ENCODE measurements around the gene IL27RA.
"Not testable (repeated sequence)": the region's sequence is repeated elsewhere in the genome, so short reads cannot be mapped to it uniquely, and the experiment has no call there.

Gene IL27RA

GRCh38 chr19:14033946-14034345 lies 2.4 kb downstream of the IL27RA start:
- no peak for TF ChIP-seq CTCF (IDR thresholded peaks at IDR 0.05; ENCODE audit: low read depth, low read length)
- H3K9me3 ChIP-seq: no peaks in the 10 kb centered on the region
- H3K4me3 ChIP-seq (ENCODE audit: low read depth, low read length): no peak overlapping the region
- no peaks in the 10 kb centered on the region for H3K36me3 ChIP-seq
- H3K27me3 ChIP-seq: no peaks in the 10 kb centered on the region
- no peak for DNase-seq
- no peaks in the 10 kb centered on the region for H3K4me1 ChIP-seq

- not testable (repeated sequence) for H3K4me1 ChIP-seq; H3K9me3 ChIP-seq; DNase-seq; H3K27me3 ChIP-seq; H3K36me3 ChIP-seq; H3K4me3 ChIP-seq (ENCODE audit: low read depth, low read length)
- 0 out of 2 replicates have a peak, but pooled peaks have one; percentile 6 for TF ChIP-seq CTCF (IDR thresholded peaks at IDR 0.05; ENCODE audit: low read depth, low read length)
Observed at GRCh38 chr19:14035159-14035558, 3.6 kb downstream of the IL27RA start.

GRCh38 chr19:14035706-14036105 lies 4.1 kb downstream of the IL27RA start:
- H3K9me3 ChIP-seq: no peaks in the 10 kb centered on the region
- DNase-seq: no peak
- H3K36me3 ChIP-seq: no peaks in the 10 kb centered on the region
- no peaks in the 10 kb centered on the region for H3K4me1 ChIP-seq
- no peaks in the 10 kb centered on the region for H3K27me3 ChIP-seq
- no peak for TF ChIP-seq CTCF (IDR thresholded peaks at IDR 0.05; ENCODE audit: low read depth, low read length)
- H3K4me3 ChIP-seq (ENCODE audit: low read depth, low read length): no peak overlapping the region

GRCh38 chr19:14039181-14039580 lies 7.6 kb downstream of the IL27RA start:
- TF ChIP-seq CTCF (IDR thresholded peaks at IDR 0.05; ENCODE audit: low read depth, low read length): no peak
- no peaks in the 10 kb centered on the region for H3K4me1 ChIP-seq

GRCh38 chr19:14042659-14043608 lies 11.4 kb downstream of the IL27RA start:
- not testable (repeated sequence) for H3K4me3 ChIP-seq (ENCODE audit: low read depth, low read length); H3K27me3 ChIP-seq; H3K9me3 ChIP-seq; H3K4me1 ChIP-seq; H3K36me3 ChIP-seq
- peak; percentile 69 for DNase-seq
- TF ChIP-seq CTCF (IDR thresholded peaks at IDR 0.05; ENCODE audit: low read depth, low read length): peak; percentile 72

More at GRCh38 chr19:14039181-14039580, 7.6 kb downstream of the IL27RA start:
- Histone ChIP-seq H3K9me3 (no peaks in the 10 kb centered on the region), H3K4me3 (ENCODE audit: low read depth, low read length) (no peak overlapping the region), H3K36me3 (no peaks in the 10 kb centered on the region), H3K27me3 (no peaks in the 10 kb centered on the region)
- DNase-seq: no peak

GRCh38 chr19:14047866-14048265 lies 16.3 kb downstream of the IL27RA start:
- H3K36me3 ChIP-seq; H3K27me3 ChIP-seq; H3K9me3 ChIP-seq; H3K4me3 ChIP-seq (ENCODE audit: low read depth, low read length); DNase-seq; H3K4me1 ChIP-seq: not testable (repeated sequence)

All from BE2C (cell line).